GM19025 (cell line): ENCODE data around the gene IRF4.

Source experiments
- ATAC-seq: cut with Tn5 transposase; IDR thresholded peaks from one replicate; pipeline ENCODE4 v1.9.1; 2021; ENCODE audit warnings: mild to moderate bottlenecking, low read depth, moderate library complexity; ENCODE audit not compliant: unreplicated experiment

Gene IRF4

DNA sequence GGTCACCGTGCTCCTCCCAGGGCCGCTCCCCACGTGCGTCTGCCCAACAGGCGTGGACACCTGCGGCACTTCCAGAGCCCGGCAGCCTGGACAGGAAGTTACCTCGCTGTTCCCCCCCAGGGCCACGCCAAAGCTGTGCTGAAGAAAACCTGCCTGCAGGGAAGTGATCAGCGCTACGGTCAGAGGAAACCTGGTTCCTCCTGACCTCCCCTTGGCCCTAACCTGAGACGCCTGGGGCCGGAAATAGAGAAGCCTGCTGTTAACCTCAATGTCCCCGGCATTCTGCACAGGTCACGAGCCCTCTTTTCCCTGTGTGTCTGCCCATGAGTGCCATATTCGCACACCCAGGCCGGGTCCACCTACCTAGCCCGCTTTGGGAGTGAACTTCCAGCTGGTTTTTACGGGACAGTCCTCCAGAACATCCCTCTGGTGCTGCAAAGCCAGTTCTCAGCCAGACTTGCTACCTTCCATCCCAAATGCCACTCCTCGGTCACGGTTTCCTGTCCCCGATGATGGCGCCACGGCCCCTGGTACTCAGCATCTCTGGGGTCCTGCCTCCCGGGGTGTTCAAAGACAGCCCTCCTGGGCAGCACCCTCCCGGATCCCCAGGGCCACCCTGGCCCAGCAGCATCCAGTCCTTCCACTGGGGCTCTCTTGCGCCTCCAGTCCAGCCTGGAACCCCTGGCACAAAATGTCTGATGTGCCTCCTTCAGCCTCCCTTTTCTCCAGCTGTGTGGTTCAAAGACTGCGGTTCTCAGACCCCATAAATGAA is 12.0 kb upstream of the IRF4 start:
- peak; percentile 53 for ATAC-seq

DNA sequence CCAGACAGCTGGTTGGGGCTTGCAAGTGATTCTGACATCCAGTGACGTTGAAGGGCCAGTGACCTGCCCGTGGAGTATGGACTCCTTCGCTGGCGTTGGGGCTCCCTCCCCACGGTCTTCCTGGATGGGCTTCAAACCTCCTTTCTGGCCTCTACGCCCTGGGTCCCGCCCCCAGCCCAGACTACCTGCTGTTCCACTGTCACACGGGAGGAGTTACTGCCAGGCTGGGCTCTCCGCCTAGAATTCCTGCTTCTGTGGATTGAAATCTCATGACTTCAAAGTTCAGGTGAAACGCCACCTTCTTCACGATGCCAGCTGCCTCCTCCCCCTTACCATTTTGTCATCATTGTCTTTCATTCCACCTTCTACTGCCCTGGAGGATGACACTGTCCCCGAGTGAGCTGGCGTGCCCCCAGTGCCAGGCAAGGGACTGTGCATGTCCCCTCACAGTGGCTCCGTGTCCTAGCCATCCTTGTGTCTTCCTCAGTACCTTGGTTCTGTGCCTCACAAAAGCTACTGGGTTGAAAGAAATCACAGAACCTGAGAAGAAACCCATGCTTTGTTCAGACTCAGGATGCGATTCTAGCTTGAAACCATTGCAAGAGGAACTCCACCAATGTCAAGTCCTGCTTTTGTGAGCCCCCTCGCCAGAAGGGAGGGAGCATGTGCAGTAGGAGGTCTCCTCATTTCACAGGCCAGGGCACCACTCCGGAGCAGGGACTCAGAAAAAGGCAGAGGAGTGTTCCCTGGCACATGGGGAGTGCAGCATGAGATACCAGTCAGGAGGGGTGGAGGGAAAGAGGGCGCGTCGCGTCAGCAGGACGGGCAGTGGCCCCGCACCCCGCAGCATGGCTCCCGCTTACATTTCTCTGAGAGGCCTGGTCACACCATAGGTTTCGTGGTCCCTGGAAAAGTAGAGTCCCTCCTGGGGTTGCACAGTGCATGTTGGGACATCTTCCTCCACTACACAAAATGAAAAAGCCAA is 11.0 kb upstream of the IRF4 start:
- no peak for ATAC-seq

DNA sequence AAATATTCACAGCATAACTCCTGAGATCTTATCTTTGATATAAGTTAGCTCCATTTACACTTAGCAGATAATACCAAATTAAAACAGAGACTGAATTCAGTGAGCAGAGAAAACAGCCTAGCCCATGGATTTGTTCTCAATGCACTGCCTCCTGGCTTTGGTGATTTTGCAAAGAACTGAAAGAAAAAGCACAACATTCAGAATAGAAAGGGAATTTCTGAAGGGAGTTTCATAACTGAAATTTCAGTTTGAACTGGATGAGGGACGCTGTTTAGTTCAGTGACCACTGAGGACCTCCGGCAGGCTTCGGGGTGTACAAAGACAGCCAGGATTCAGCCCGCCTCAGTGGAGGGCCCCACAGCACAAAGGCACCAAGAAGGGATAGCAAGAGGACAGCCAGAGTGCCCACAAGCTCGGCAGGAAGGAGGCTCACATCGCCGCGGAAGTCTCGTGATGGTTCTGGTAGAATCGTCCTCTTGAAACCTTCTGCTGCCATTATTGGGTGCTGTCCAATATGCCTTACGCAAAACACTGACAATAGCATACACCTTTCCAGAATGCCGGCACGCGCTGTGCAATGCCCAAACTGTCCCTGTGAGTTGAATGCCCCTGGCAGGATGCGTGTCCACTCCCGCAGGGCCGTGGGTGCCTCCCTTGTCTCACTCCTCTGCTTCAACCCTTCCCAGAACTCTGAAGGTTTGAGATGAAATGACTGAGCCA is 9.7 kb upstream of the IRF4 start:
- ATAC-seq: no peak

DNA sequence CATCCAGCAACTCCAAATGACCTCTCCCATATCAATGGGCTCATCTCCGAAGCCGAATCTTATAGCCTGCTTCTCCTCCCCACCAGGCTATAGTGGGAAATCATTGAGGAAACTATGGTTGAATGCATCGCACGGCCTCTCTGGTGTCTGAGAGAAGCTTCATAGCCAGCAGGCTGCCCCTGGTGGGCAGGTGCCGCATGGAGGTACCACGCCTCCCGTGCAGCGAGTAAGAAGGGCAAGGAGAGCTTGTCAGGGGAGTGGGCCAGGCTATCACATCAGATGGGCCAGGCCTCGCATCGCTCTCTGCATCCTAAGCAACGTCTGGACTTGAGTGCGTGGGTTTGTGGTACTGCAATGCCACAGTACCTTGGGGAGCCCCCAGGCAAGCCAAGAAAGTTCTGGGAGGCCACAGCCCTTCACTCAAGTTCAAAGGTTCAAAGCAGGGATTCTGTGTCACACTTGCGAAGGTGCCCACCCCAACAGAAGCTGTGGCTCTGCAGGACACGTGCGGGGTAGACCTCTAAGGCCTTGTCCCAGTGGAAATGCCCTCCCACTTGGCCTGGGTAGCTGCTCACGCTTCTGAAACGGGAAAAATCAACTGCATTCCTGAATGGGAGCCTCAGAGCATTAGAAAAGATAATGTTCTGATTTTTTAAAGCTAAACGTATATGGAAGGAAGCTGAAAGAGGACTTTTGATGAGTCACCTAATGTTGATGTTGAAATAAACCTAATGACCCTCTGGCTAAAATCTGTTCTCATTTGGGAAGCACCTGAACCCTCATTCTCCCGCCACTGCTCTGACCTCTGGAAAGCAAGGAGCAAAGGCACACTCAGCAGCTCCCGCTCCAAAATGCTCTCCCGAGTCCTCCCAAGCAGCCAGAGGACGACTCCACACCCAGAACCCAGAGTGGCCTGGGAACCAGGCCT is 8.4 kb upstream of the IRF4 start:
- ATAC-seq: no peak

DNA sequence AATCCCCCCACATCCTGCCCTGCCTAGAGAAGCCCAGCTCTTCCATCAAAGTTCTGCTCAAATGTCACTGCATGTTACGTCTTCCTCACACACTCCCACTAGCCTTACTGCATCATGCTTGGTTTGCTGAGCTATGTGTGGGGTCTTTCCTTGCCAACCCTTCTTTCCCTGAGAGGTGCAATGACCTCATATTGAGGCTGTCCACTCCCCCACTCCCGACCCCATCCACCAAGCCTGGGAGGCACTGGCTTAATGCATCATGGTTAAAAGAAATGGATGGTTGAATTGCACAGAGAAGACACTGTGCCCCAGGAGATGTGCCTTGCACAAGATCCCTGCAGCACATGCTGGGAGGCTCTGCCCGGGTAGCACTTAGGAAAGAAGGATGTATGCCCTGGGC is 7.7 kb upstream of the IRF4 start:
- no peak for ATAC-seq

DNA sequence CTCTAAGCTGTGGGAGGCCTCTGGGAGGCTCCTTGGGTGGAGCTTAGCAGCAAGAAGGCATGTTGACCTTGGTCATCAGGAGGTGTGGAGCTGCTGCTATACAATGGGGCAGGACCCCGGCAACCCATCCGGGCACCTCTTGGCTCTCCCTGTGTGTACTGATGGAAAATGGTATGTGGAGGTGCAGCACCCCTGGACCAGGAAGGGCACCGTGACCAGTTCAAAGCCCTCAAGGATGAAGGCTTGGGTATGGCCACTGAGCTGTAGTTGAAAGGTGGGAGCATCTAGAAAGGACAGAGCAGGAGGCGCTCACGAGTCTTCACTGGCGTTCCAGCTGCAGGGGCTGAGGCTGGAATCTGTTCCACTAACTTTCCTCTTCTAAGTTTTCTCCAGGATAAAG is 6.7 kb upstream of the IRF4 start:
- no peak for ATAC-seq

DNA sequence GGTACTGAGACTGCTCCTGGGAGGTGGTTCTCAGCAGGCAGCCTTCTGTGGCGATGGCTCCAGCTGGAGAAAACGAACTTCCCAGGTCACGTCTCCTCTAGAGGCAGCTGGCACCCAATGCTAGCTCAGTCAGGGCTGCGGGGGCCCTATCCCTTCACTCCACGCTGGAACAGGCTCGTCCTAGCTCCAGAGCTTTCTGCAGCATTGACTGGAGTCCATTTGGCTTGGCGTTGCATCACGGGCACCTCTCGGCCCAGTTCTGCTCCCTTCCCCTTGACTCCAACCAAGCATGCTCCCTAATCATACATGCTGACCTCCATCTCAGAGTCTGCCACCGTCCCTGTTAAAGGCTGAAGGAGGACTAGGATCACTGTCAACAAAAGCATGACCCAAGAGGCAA is 5.9 kb upstream of the IRF4 start:
- ATAC-seq: no peak

DNA sequence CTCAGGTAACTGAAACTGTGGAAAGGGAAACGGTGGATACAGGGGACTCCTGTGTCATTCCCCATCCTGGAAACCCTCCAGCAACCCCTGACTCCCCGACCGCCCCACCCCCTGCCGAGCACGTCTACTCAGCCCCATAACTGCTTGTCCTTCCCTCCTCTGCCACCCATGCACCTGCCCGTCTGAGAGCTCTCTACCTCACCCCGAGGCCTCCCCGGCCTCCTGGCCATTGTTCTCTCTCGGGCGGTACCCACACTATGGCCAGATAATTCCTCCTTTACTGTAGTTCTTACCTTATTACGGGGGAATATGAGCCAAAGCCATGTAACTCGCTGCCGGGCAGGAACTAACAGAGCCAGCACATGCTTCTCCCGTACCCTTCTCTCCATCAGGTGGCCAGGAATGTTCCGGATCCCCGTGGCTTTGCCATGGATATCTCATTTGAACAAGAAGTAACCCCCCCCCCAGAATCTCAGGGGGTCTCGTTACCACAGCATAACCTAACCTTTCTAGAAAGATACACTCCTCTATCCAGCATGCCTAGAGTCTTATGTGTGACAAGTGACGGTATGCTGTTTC is 4.8 kb upstream of the IRF4 start:
- ATAC-seq: no peak

DNA sequence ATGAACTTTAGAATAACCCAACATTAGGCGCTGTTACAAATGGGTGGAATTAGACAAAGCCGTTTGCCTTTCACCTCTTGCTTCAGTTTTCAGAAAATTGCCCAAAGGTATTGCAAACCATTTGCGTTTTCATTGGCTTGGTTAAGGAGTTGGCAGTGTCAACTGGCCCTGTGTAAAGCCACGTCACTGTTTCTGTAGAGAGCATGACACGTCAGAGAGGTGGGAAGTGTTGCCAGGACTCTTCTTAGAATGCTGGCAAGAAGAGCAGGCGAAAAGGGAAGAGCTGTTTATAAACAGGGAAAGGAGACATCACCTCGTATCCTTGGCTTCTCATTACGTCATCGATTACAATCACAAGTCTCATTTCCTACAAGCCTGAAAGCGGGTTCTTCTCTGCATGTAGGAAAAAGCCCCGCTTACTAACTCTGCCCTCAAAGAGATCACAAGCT is 4.2 kb upstream of the IRF4 start:
- no peak for ATAC-seq

DNA sequence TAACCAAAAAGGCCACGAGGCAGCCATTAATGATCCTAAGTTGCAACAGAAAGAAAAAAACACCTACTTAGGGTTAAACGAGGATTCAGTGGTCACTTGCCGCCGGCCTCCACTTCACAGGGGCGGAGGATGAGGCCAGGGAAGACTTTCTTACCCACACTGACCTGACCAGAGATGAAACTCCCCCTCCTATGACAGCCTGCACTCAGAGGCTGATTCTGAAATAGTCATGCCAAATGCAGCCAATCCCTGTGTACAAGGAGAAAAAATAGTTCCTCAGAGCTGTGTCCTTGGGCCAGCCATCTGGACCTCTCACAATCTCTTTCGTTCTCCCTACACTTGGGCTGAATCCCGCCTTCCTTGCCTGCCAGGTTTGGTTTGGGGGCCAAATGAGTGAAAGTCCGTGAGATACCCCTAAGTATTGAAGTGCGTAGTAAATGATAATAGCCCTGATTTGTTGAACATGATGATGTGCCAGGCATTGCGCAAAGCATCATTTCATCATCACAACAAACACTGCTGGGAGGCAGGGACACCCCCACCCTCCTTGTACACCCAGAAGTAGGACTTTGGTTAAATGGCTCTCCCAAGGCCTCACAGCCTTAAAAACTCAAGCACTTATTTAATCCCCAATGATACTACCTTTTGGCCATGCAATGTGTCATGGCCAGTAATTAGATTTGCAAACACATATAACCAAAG is 3.2 kb upstream of the IRF4 start:
- ATAC-seq: no peak

DNA sequence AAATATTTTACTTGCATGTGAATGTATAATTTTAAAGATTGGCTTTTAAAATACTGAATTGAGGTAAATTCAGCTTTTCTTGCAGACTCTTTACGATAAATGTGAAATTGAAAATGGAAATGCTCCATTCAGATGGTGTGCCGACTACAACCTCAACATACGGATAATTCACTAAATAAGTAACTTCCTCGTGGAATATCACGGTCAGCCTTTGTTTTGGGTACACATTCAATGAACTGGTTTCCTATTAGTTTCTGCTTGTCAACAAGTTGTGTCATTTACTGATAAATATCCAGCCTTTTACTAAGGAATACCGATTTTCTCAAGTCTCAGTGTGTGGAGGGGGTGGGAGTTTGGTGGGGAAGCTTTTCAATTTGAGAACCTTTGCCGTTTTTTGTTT is 2.4 kb upstream of the IRF4 start:
- ATAC-seq: no peak

DNA sequence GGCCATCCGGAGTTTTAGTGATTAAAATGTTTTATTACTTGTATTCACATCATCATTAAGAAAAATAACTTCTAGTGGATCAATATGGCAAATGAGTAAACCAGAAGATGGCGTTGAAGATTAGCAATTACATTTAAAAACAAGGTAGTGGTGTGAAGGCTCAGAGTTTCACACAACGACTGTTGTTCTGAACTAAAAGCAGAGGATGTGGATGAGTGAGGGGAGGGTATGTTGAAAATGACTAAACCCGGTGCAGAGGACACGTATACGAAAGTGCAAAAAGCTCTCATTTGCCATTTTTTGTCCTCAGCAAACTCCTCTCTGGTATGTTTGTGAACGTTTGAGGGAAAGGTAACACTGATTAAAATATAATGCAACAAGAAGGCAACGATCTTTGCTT is 1.9 kb upstream of the IRF4 start:
- no peak for ATAC-seq

DNA sequence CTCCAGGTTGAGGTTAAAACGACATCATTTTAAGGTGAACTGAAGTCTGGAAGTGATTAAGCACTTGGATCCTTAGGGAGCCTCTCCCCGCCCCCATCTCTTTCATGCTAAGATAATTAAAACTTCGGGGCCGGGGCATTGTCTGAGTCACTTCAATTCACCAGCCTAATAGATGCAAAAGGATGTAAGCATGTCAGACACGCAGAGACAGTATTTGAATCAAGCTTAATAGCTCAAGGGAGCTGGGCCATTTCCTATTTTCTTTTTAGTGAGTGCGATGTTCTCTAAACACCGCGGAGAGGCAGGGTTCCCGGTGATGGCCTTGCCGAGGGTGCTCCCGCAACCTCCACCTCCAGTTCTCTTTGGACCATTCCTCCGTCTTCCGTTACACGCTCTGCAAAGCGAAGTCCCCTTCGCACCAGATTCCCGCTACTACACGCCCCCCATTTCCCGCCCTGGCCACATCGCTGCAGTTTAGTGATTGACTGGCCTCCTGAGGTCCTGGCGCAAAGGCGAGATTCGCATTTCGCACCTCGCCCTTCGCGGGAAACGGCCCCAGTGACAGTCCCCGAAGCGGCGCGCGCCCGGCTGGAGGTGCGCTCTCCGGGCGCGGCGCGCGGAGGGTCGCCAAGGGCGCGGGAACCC is 516 bp upstream of the IRF4 start:
- peak; percentile 24 for ATAC-seq

DNA sequence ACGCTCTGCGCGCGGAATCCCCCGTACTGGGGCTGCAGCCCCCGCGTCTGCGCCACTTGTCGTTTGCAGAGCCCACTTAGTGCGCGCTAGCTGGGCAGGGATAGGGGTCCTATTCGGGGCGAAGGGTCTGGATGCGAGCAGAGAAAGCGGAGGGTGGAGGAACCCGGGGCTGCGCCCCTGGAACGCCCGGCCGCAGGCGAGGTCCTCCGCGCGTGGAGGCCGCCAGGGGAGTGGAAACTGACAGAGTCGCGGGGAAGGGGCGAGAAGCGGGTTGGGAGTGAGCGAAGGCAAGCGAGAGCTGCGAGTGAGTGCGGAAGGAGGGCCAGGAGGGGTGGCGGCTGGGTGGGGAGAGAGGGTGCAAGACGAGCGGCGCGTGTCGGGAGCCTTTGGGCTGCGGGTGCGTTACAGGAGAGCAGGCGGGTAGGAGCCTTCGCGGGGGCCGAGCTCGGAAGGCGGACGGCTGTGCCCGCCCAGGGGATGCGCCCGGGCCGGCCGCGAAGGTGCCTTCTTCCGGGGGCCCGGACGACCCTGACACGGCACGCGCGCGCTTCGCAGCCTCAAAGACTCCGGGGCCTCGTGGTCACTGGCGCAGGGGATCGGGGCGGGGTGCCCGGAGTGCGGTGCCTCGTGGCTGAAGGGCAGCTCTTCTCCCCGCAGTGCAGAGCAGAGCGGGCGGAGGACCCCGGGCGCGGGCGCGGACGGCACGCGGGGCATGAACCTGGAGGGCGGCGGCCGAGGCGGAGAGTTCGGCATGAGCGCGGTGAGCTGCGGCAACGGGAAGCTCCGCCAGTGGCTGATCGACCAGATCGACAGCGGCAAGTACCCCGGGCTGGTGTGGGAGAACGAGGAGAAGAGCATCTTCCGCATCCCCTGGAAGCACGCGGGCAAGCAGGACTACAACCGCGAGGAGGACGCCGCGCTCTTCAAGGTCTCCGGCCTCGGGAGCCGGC is 1.2 kb downstream of the IRF4 start:
- no peak for ATAC-seq

DNA sequence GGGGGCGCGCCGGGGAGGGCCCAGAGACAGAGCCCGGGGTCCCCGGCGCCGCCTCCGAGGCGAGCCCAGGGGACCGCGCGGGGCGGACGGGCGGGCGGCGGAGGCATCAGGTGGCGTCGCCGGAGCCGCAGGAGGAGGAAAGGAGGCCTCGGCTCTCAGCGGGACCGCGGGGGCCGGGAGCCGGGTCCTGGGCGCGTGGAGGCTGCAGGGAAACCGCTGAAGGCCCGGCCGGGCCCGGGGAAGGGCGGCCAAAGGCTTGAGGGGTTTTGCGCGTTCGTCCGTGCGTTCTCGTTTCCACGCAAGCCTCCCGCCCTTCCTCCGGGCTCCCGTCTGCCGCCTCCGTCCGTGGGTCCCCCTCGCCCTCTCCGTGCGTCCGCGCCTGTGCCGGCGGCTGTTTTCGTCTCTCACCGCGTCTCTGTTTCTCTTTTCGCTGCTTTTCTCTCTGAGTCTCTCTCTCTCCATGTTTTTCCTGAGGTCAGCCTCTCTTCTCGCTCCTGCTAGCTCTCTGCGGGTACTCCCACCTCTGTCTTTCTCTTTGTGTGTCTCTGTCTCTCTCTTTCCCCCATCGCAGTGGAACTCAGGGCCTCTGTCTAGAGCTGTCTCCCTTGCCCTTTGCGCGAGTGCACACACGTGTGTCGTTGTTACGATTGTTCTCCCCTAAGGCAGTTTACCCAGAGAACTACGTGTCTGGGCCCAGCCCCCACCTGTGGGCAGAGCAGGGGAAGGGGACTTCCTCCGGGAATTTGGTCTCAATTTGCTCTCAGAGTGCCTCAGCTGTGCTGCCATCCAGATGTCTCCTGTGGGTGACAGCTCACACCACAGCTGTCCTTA is 2.1 kb downstream of the IRF4 start:
- ATAC-seq: no peak

DNA sequence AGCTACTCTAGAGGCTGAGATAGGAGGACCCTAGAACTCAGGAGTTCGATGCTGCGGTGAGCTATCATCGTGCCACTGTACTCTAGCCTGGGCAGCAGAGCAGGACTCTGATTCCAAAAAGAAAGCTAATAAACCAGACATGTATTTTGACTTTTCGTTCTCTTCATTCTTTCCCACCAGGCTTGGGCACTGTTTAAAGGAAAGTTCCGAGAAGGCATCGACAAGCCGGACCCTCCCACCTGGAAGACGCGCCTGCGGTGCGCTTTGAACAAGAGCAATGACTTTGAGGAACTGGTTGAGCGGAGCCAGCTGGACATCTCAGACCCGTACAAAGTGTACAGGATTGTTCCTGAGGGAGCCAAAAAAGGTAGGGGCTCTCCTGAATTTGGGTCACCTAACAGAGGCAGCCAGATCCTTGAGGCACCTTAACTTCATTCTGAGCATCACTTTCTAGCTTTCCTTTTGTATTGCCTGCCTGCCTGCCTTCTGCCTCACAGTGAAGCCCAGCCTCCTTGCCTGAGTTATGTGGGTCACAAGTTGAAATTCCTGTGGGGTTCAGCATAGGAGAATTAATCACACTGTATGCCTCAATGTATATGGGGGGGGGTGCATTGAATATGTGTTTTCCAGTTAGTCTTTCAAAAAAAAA is 3.2 kb downstream of the IRF4 start:
- ATAC-seq: no peak
